ENCODE measurements around the gene CACNA1C. TPM values are rescaled to one million over a fixed set of nuclear protein-coding genes. Genes with fewer than 3 reads are reported as not detected.

The CACNA1C gene
- total RNA-seq, 2 donors from 2014 or later = 0.06 TPM; not detected in 1

DNA sequence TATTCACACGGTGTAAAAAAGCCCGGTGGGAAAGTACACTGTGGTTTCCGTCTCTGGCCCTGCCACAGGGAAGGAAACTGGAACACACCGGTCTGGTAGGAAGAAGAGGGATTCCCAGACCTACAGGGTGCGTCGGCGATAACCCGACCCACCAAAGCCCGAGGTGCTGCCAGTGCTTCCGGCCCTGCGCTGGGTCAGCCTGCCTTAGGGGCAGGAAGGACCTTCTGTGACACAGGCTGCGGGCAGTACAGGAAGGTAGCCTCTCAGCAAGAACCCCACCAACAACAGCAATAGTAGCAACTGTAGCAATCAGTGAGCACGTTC lies 572.5 kb downstream of the CACNA1C start:
- DNase-seq (ENCODE audit: low spot score) (no peak), ATAC-seq (peak; percentile 15 to 25)
- H3K4me3 Mint-ChIP-seq = no peak overlapping the region
- H3K4me1 Mint-ChIP-seq (ENCODE audit: low read depth in 2 of 2) = peaks cover 0 to 3% of the 10 kb centered on the region in 2 donors
- no peaks in the 10 kb centered on the region for H3K36me3 Mint-ChIP-seq
- peaks cover 25 to 36% of the 10 kb centered on the region in 2 donors for H3K27me3 Mint-ChIP-seq
- no peaks in the 10 kb centered on the region for H3K9me3 Mint-ChIP-seq
- H3K27ac Mint-ChIP-seq = no peak overlapping the region

DNA sequence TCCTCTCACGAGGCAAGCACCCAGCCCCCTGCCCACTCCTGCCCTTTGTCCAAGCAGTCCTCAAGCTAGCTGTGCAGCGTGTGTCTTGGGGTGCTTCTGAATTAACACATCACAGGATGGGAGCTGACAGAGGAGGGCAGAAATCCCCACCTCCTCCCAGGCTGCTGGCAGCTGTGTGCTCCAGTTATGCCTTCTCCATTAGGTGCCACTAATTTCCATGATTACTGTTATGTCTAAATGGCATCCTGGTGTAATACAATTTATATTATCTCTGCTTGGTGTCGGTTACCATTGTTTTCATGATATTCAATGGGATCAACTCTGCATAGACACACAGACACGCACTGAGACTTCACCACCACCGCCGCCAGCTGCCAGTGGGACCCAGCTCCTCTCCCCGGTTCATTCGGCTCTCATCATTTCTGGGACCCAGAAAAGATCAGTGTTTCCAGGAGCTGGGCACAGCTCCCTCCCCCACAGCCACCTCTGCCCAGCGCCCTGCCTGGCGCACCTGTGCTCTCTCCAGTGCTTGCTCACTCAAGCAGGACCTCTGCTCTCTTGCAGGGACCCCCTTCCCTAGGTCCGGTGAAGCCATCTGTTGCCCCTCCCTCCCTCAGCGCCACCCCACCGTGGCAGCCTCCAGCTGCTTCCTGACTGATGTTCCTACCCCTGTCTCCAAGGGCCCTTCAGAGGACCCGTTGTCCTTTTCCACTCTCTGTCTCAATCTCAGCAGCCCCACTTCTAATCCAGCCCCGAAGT lies 574.5 kb downstream of the CACNA1C start:
- Mint-ChIP-seq H3K9me3 (no peaks in the 10 kb centered on the region), H3K36me3 (no peaks in the 10 kb centered on the region), H3K27me3 (peaks cover 26 to 28% of the 10 kb centered on the region in 2 donors), H3K4me1 (ENCODE audit: low read depth in 2 of 2) (peaks cover 0 to 3% of the 10 kb centered on the region in 2 donors), H3K4me3 (no peak overlapping the region), H3K27ac (no peak overlapping the region)
- DNase-seq (ENCODE audit: low spot score) (no peak), ATAC-seq (no peak)

DNA sequence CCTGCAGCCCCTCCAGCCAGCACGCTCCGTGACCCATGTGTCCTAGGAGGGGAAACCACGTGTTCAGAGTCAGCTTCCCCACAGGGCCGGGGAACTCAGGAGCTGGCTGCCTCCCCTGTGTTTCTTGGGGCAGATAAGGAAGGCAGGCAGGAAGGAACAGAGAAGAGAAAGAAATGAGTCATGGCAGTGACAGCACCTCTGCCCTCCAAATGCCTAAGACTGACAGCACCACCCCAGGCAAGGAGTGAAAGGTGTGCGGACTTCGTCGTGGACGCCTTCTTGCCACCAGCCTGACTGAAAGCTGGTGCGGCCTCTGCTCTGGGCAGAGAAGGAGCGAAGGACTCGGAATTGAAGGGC lies 575.0 kb downstream of the CACNA1C start:
- no peak for ATAC-seq
- DNase-seq (ENCODE audit: low spot score) = no peak
- H3K9me3 Mint-ChIP-seq = no peaks in the 10 kb centered on the region
- H3K27me3 Mint-ChIP-seq = peaks cover 21 to 28% of the 10 kb centered on the region in 2 donors
- no peak overlapping the region for H3K4me3 Mint-ChIP-seq
- no peak overlapping the region for H3K27ac Mint-ChIP-seq
- no peaks in the 10 kb centered on the region for H3K36me3 Mint-ChIP-seq
- peaks cover 0 to 3% of the 10 kb centered on the region in 2 donors for H3K4me1 Mint-ChIP-seq (ENCODE audit: low read depth in 2 of 2)

DNA sequence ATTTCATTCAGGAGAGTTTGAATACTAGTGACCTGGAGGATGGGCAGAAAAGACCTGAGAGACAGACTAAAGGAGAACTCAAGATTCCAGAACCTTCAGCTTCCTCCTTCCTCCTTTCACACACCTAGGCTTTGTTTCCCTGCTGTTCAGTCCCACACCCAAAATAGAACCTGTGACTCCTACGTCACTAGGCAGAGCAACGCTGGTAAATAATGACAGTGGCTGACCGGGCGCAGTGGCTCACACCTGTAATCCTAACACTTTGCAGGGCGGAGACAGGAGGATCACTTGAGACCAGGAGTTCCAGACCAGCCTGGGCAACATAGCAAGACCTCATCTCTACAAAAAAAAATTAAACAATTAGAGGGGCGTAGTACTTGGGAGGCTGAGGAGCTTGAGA lies 575.6 kb downstream of the CACNA1C start:
- Mint-ChIP-seq H3K4me3 (no peak overlapping the region), H3K27ac (no peak overlapping the region), H3K36me3 (no peaks in the 10 kb centered on the region), H3K4me1 (ENCODE audit: low read depth in 2 of 2) (peaks cover 0 to 3% of the 10 kb centered on the region in 2 donors), H3K27me3 (peaks cover 18 to 28% of the 10 kb centered on the region in 2 donors), H3K9me3 (no peaks in the 10 kb centered on the region)
- no peak for ATAC-seq
- DNase-seq (ENCODE audit: low spot score) = no peak

DNA sequence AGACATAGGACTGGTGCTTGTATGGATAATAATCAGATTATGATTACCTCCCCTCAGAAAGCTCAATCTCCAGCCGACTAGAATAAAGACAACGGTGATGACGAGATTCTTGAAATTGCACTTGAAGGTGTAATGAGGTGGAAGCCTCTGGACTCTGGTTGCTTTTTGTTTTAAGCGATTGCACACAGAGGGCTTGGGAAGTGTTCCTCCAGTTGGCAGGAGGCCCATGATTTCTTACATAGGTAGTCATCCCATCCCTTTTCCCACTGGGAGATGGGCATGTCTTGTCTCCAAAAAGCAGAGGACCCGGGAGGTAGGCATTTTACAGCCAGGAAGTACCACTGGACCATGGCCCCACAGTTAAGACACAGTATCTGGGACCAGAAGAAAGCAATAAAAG lies 576.3 kb downstream of the CACNA1C start:
- no peaks in the 10 kb centered on the region for H3K9me3 Mint-ChIP-seq
- H3K27ac Mint-ChIP-seq = no peak overlapping the region
- H3K27me3 Mint-ChIP-seq = peaks cover 17 to 29% of the 10 kb centered on the region in 2 donors
- no peak for DNase-seq (ENCODE audit: low spot score)
- H3K4me3 Mint-ChIP-seq = no peak overlapping the region
- peaks cover 0 to 3% of the 10 kb centered on the region in 2 donors for H3K4me1 Mint-ChIP-seq (ENCODE audit: low read depth in 2 of 2)
- no peaks in the 10 kb centered on the region for H3K36me3 Mint-ChIP-seq
- ATAC-seq = no peak

DNA sequence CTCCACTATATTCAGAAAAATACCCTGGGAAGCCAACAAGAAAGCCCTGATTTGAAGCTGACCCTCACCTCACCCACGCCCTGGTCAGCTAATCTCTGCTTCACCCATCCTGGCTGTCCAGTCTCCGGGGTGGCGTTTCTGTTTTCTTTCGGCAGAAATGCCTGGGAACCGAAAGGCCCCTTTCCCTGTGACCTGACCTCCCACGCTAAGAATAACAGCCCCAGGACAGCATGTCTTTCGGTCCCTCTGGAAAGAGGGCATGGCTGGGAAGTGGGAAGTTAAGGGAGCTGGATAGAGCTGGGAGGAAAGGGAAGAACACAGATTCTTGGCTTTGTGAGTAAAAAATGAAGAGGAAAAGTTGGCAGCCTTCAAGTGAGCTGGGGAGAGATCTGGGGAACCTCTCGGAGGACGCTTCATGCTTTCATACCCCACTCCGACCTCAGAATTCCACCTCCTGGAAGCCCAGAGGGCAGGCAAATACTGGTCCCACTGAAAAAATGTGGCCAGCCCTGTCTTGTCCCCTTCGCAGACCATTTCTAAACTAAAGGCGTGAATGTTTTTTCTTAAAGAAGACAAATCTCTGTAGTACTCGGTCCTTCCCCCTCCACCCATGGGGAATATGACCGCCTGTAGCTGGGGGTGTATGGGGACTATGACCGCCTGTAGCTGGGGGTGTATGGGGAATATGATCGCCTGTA lies 579.0 kb downstream of the CACNA1C start:
- DNase-seq (ENCODE audit: low spot score) (no peak), ATAC-seq (no peak)
- H3K9me3 Mint-ChIP-seq = no peaks in the 10 kb centered on the region
- H3K27ac Mint-ChIP-seq = no peak overlapping the region
- no peak overlapping the region for H3K4me3 Mint-ChIP-seq
- H3K4me1 Mint-ChIP-seq (ENCODE audit: low read depth in 2 of 2) = no peaks in the 10 kb centered on the region
- H3K27me3 Mint-ChIP-seq = peaks cover 21 to 36% of the 10 kb centered on the region in 2 donors
- no peaks in the 10 kb centered on the region for H3K36me3 Mint-ChIP-seq

DNA sequence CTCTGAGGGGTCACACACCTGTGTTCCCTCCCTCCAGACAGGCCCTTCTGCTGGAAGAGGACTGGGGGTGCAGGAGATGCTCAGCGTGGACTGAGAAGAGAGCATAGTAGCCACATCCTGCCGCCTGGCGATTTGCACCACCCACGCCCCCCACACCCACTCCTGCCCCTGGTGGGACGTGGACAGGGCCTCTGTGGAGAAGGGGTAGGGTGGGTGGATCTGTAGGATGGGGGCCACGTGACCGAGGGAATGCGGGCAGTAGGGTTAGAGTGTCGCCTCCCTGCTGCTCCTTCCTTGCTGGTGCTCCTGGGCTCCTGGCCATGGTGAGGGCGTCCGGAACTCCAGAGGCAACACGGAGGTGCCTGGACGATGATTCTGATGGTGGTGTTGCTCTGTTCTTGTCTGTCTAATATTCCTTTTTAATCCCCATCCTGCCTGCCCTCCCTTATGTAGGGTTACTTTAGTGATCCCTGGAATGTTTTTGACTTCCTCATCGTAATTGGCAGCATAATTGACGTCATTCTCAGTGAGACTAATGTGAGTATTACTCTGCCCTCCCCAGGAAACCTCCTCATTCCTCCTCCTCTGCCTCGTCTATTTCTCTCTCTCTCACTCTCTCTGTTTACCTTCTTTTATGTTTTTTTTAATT lies 580.5 kb downstream of the CACNA1C start:
- Mint-ChIP-seq H3K9me3 (no peaks in the 10 kb centered on the region), H3K36me3 (no peaks in the 10 kb centered on the region), H3K4me1 (ENCODE audit: low read depth in 2 of 2) (no peaks in the 10 kb centered on the region), H3K27me3 (peaks cover 17 to 38% of the 10 kb centered on the region in 2 donors), H3K27ac (no peak overlapping the region), H3K4me3 (no peak overlapping the region)
- ATAC-seq = peak in 1 of 2 donors; percentile 21
- no peak for DNase-seq (ENCODE audit: low spot score)

DNA sequence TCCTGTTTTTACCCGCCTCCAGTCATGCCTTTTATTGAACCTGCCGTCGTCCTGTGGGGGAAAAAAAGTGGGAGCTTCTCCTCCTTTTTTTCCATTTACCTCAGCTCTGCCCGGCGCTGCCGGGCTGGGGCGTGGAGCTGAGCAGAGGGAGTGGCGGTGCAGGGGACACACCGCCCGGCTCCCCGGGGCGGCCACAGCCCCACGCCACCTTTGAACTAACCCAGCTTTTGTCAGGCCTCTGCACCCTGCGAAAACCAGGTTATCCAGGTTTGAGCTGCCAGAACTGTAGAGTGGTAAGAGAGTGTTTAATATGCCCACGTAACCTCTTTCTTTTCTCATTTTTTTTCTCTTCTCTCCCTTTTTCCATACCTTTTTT lies 581.0 kb downstream of the CACNA1C start:
- Mint-ChIP-seq H3K36me3 (no peaks in the 10 kb centered on the region), H3K27me3 (peaks cover 17 to 42% of the 10 kb centered on the region in 2 donors), H3K9me3 (no peaks in the 10 kb centered on the region), H3K4me1 (ENCODE audit: low read depth in 2 of 2) (no peaks in the 10 kb centered on the region), H3K4me3 (no peak overlapping the region), H3K27ac (no peak overlapping the region)
- DNase-seq (ENCODE audit: low spot score) = no peak
- ATAC-seq = no peak

DNA sequence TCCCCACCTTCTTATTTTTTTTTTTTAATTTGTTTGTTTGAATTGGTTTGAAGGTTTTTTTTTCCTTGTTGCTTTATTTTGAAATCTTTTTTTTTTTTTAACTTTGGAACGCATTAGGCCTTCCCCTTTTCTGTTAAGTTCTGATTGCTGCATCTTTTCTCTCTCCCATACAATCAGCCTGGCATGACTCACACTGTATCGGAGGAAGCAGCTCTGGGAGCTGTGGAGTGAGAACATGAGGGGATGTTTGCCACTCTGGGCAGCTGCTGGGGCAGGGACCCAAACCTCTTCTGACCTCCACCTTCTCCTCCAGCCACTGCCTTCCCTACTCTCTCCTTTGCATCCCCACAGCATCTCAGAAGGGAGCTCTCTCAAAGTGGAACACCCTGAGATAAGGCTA lies 581.7 kb downstream of the CACNA1C start:
- no peaks in the 10 kb centered on the region for H3K4me1 Mint-ChIP-seq (ENCODE audit: low read depth in 2 of 2)
- H3K4me3 Mint-ChIP-seq = no peak overlapping the region
- H3K27ac Mint-ChIP-seq = no peak overlapping the region
- no peaks in the 10 kb centered on the region for H3K36me3 Mint-ChIP-seq
- no peaks in the 10 kb centered on the region for H3K9me3 Mint-ChIP-seq
- peaks cover 17 to 42% of the 10 kb centered on the region in 2 donors for H3K27me3 Mint-ChIP-seq
- DNase-seq (ENCODE audit: low spot score) (no peak), ATAC-seq (no peak)

DNA sequence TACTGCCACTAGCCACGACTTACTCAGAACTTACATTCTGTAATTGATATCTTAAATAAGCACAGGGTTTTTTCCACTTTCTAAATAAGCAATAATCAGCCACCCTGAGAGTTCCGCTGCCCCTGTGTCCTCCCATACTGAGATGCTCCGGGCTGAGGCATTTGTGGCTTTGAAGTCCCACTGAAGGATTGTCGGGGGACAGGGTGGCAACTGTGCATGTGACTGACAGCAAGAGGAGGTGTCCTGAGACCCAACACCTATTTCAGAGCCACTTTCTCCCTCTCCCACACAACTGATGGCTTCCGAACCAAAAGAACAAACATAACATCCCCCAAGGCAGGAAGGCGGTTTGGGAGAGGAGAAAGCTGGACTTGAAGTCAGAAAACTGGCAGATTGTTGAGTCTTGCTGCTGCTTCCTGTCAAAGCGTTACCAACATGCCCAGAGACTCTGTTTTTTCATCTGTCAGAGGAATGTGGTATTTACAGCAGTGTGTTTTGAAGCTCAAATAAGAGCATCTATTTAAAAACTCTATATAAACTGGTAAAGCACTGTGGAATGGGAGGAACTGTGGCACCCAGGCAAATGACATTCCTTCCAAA lies 584.1 kb downstream of the CACNA1C start:
- Mint-ChIP-seq H3K27ac (no peak overlapping the region), H3K4me1 (ENCODE audit: low read depth in 2 of 2) (peaks cover 0 to 3% of the 10 kb centered on the region in 2 donors), H3K9me3 (no peaks in the 10 kb centered on the region), H3K27me3 (peaks cover 23 to 40% of the 10 kb centered on the region in 2 donors), H3K36me3 (no peaks in the 10 kb centered on the region), H3K4me3 (no peak overlapping the region)
- no peak for ATAC-seq
- no peak for DNase-seq (ENCODE audit: low spot score)

DNA sequence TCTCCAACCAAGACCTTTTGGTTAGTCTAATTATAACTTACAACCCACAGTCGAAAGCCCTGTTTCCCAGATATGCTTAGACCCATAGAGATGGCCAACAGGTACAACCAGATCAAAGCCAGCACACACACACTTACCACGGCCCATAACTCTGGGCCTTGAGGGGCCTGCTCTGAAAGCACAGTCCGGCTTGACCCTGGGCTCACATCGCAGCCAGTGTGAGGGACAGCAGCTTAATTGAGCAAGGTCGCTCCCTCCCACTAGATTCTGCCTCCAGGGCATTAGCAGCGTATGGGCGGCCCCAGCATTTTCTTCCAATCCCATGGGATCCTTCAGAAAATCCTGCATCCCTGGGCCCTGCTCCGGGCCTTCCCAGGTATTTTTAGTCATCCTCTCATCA lies 584.6 kb downstream of the CACNA1C start:
- ATAC-seq (no peak), DNase-seq (ENCODE audit: low spot score) (no peak)
- Mint-ChIP-seq H3K4me1 (ENCODE audit: low read depth in 2 of 2) (peaks cover 0 to 3% of the 10 kb centered on the region in 2 donors), H3K27ac (no peak overlapping the region), H3K4me3 (no peak overlapping the region), H3K27me3 (peaks cover 25 to 43% of the 10 kb centered on the region in 2 donors), H3K36me3 (no peaks in the 10 kb centered on the region), H3K9me3 (no peaks in the 10 kb centered on the region)

DNA sequence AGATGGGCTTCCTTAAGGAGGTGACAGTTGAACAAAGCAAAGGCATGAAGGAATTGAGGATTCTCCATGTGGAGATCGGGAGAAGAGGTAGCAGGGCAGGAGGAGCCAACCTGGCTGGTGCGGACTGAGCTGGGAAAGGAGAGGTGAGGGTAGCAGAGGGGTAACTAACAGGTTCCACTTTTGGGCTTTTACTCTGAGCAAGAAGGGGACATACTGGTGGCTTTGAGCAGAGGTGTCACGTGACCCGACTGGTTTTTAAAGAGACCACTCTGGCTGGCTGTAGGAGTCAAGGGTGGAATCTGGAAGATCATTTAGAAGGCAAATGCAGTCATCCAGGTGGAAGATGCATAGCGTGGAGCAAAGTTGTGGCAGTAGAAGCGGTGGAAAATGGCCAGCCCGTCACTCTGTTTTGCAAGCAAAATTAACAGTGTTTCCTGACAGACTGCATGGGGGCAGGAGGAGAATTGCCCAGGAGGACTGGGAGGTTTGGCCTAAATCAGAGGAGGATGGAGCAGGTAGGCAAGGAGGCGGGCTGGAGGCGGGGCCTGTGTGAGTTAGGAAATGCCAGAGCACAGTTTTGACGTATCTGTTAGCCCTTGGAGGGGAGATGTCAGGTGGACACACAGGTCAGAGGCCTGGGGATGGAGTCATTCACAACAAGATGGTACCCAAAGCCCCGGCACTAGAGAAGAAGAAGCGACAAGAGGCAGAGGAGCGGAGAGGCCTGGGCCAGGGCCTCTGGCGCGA lies 585.7 kb downstream of the CACNA1C start:
- H3K4me1 Mint-ChIP-seq (ENCODE audit: low read depth in 2 of 2) = peaks cover 0 to 3% of the 10 kb centered on the region in 2 donors

DNA sequence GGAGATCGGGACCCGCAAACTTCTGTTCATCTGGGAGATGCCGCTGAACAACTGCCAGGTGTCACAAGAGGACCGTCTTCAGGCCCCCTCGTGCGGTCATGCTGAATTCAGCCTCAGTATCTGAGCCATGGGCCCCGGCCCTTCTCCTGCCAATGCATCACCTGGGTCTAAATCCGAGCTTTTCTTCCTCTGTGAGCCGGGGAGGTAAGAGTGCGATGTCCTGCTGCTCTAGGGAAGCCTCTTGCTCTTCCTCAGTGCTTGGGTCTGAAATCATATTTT lies 586.2 kb downstream of the CACNA1C start:
- no peaks in the 10 kb centered on the region for H3K36me3 Mint-ChIP-seq
- no peak for ATAC-seq
- H3K27ac Mint-ChIP-seq = no peak overlapping the region
- no peak overlapping the region for H3K4me3 Mint-ChIP-seq
- H3K27me3 Mint-ChIP-seq = peaks cover 36 to 58% of the 10 kb centered on the region in 2 donors
- no peaks in the 10 kb centered on the region for H3K9me3 Mint-ChIP-seq
- DNase-seq (ENCODE audit: low spot score) = no peak
- H3K4me1 Mint-ChIP-seq (ENCODE audit: low read depth in 2 of 2) = peaks cover 0 to 3% of the 10 kb centered on the region in 2 donors

More for the DNA sequence above, 585.7 kb downstream of the CACNA1C start:
- H3K27me3 Mint-ChIP-seq = peaks cover 31 to 53% of the 10 kb centered on the region in 2 donors
- no peaks in the 10 kb centered on the region for H3K9me3 Mint-ChIP-seq
- DNase-seq (ENCODE audit: low spot score) (no peak), ATAC-seq (no peak)
- H3K27ac Mint-ChIP-seq = no peak overlapping the region
- H3K4me3 Mint-ChIP-seq = no peak overlapping the region
- H3K36me3 Mint-ChIP-seq = no peaks in the 10 kb centered on the region

Measured in natural killer cell treated with Interleukin-12 subunit alpha and Interleukin-12 subunit beta and Interleukin-15 and Interleukin-18, amount 100 ng/mL, for 72 hours (primary cell).